ENCODE data around the gene ANXA1. TPM values are rescaled to one million over a fixed set of nuclear protein-coding genes. Genes with fewer than 3 reads are reported as not detected.

The ANXA1 gene
- total and polyA plus RNA-seq, 10 donors, result 45.5 to 123 (median 73.3) TPM

- H3K9me3 ChIP-seq, result no peaks in the 10 kb centered on the region
- WGBS, 5 donors, result 10 to 24% (median 20%) methylated on average over 3 of the region's 3 CpGs
- H3K4me1 ChIP-seq, result peaks cover 3 to 84% (median 35%) of the 10 kb centered on the region in 6 donors
- no peak for DNase-seq
- peak overlapping the region in 3 of 8 donors; percentile 6 to 64 (median 31) for H3K4me3 ChIP-seq
- peaks cover 0 to 22% (median 1%) of the 10 kb centered on the region in 6 donors for H3K36me3 ChIP-seq
- peak overlapping the region in 6 of 8 donors; percentile 70 to 84 (median 80) for H3K27ac ChIP-seq
- no peaks in the 10 kb centered on the region for H3K27me3 ChIP-seq (replicated peaks in 1 of 7)
- intact Hi-C loops (cut with DNase I; ENCODE audit: low total_unique reads), result no loop called here
- TF ChIP-seq, protein P1, sequence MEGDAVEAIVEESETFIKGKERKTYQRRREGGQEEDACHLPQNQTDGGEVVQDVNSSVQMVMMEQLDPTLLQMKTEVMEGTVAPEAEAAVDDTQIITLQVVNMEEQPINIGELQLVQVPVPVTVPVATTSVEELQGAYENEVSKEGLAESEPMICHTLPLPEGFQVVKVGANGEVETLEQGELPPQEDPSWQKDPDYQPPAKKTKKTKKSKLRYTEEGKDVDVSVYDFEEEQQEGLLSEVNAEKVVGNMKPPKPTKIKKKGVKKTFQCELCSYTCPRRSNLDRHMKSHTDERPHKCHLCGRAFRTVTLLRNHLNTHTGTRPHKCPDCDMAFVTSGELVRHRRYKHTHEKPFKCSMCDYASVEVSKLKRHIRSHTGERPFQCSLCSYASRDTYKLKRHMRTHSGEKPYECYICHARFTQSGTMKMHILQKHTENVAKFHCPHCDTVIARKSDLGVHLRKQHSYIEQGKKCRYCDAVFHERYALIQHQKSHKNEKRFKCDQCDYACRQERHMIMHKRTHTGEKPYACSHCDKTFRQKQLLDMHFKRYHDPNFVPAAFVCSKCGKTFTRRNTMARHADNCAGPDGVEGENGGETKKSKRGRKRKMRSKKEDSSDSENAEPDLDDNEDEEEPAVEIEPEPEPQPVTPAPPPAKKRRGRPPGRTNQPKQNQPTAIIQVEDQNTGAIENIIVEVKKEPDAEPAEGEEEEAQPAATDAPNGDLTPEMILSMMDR (IDR thresholded peaks at IDR 0.05 in 8 of 11, conservative IDR thresholded peaks at IDR 0.05 in 3 of 11), result no peak
- TF ChIP-seq POLR2A (IDR thresholded peaks at IDR 0.05), result no peak
- TF ChIP-seq POLR2AphosphoS5 (IDR thresholded peaks at IDR 0.05), result no peak
Measured at GRCh38 chr9:73155377-73155776, 3.7 kb downstream of the ANXA1 start.

DNA sequence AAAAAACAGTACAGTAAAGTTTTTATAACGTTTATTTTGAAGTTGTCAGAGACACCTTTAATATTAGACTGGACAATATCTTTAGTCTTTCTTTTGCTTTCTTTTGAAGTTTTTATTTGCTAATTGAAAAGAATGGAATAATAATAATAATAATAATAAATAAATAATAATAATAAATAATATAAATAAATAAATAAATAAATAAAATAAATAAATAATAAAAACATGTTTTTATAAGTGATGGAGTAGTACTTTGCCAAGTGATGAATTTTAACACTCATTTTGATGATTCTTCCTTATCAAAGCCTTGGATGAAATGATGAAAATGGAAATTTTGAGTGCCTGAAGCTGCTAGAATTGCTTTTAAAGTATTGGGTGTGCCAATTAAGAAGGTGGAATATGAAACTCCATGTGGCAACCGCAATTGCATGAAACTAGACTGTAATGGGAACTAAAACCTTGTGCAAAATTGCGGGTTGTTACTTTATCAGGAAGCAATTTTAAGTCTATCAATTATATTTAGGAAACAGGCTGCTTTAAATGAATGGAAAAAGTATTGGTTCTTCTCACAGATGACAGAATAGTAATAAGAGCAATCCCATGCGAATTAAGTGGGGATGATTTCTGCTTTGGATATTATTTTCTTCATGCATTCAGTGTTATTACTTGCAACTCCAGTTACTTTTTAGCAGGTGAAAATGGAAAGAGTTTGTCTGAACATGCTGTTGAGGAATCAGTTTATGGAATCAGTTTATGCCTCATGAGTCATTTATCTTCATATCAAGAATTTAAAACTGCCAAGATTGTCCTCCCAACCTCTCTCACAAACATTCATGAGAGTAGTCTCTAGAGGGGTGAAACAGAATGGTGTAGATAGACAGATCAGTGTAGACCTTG, 4.6 kb downstream of the ANXA1 start:
- TF ChIP-seq, protein P1 (IDR thresholded peaks at IDR 0.05 in 8 of 11, conservative IDR thresholded peaks at IDR 0.05 in 3 of 11), result no peak
- no peak for TF ChIP-seq POLR2A (IDR thresholded peaks at IDR 0.05)
- no peak for TF ChIP-seq POLR2AphosphoS5 (IDR thresholded peaks at IDR 0.05)
- H3K4me3 ChIP-seq, result peak overlapping the region in 1 of 8 donors; percentile 64
- H3K4me1 ChIP-seq, result peaks cover 3 to 76% (median 30%) of the 10 kb centered on the region in 6 donors
- no peaks in the 10 kb centered on the region for H3K27me3 ChIP-seq (replicated peaks in 1 of 7)
- H3K9me3 ChIP-seq, result no peaks in the 10 kb centered on the region
- H3K36me3 ChIP-seq, result peaks cover 0 to 31% (median 4%) of the 10 kb centered on the region in 6 donors
- DNase-seq, result no peak
- 38 to 60% (median 54%) methylated on average over 4 of the region's 4 CpGs for WGBS, 5 donors
- intact Hi-C loops (cut with DNase I; ENCODE audit: low total_unique reads), result no loop called here
- peak overlapping the region in 5 of 8 donors; percentile 17 to 84 (median 75) for H3K27ac ChIP-seq

DNA sequence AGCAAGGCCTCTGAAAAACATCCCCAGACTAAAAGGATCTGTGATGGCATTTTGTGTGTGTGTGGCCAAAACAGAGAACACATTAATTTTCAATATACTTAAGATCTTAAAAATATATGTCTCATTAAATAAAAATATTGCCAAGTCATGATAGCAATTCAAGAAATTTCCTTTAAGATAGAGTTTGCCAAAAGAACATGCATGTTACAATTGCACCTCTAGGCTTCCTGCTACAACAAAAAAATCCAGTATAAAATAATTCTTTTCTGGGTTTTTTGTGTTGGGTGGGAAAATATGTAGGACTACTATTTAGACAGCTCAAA, 5.2 kb downstream of the ANXA1 start:
- H3K27ac ChIP-seq, result peak overlapping the region in 4 of 8 donors; percentile 17 to 84 (median 62)
- DNase-seq, result no peak
- H3K9me3 ChIP-seq, result no peaks in the 10 kb centered on the region
- no peaks in the 10 kb centered on the region for H3K27me3 ChIP-seq (replicated peaks in 1 of 7)
- peaks cover 0 to 37% (median 7%) of the 10 kb centered on the region in 6 donors for H3K36me3 ChIP-seq
- TF ChIP-seq, protein P1 (IDR thresholded peaks at IDR 0.05 in 8 of 11, conservative IDR thresholded peaks at IDR 0.05 in 3 of 11), result no peak
- TF ChIP-seq POLR2A (IDR thresholded peaks at IDR 0.05) (no peak), POLR2AphosphoS5 (IDR thresholded peaks at IDR 0.05) (no peak)
- H3K4me1 ChIP-seq, result peaks cover 3 to 70% (median 27%) of the 10 kb centered on the region in 6 donors
- intact Hi-C loops (cut with DNase I; ENCODE audit: low total_unique reads), result no loop called here
- no peak overlapping the region for H3K4me3 ChIP-seq

DNA sequence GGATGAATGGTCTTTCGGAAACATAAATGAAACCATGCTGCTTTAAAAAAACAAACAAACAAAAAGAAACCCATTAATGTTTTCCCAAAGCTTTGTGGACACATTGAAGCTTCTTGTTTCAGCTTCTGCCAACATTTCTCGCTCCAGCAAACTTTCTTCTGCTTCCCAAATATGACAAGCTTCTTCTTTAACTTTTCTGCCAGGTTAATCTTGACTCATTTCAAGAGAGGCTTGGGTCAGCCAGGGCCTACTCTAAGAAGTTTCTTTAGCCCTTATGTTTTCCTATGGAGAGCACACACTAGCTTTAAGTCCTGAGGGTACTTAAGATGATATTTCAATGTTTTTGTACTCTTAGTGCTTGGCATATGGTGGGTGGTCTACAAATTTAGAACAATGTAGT, 6.1 kb downstream of the ANXA1 start:
- DNase-seq, result no peak
- H3K27me3 ChIP-seq (replicated peaks in 1 of 7), result no peaks in the 10 kb centered on the region
- peaks cover 3 to 62% (median 27%) of the 10 kb centered on the region in 6 donors for H3K4me1 ChIP-seq
- intact Hi-C loops (cut with DNase I; ENCODE audit: low total_unique reads), result no loop called here
- no peak overlapping the region for H3K4me3 ChIP-seq
- TF ChIP-seq, protein P1 (IDR thresholded peaks at IDR 0.05 in 8 of 11, conservative IDR thresholded peaks at IDR 0.05 in 3 of 11), result no peak
- TF ChIP-seq POLR2A (IDR thresholded peaks at IDR 0.05) (no peak), POLR2AphosphoS5 (IDR thresholded peaks at IDR 0.05) (no peak)
- H3K36me3 ChIP-seq, result peaks cover 0 to 47% (median 12%) of the 10 kb centered on the region in 6 donors
- peak overlapping the region in 2 of 8 donors; percentile 1 to 84 for H3K27ac ChIP-seq
- WGBS, 5 donors, result 77 to 91% (median 89%) methylated on average over 2 of the region's 2 CpGs
- H3K9me3 ChIP-seq, result no peaks in the 10 kb centered on the region
